Measurements from ENCODE around the gene VWA7.

VWA7 gene

DNA sequence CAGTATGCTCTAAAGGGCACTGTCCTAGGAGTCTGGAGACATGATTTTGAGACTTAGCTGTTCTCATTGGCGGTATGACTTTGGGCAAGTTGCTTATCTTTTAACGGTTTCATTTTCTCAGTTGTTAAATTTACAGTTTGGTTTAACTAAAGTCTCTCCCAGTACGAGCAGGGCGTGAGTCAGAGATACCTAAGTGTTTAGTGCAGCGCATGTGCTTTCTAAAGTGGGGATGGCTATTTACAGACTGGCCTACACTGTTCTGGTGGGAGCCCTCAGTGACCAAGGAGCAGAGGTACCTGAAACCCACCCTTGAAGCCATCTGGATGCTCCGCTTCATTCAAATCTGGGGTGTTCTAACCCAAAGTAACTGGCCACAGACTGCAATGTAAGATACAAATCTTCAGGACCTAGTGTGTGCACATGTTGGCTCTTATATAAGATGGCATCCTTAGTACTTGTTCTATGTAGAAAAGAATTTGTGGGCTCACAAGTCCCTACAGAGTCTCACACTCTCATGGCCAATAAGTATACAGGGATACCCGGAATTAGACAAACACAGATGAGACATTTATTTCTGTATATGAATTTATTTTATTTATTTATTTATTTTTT lies 26.6 kb downstream of the VWA7 start:
- DNase-seq: no peak

DNA sequence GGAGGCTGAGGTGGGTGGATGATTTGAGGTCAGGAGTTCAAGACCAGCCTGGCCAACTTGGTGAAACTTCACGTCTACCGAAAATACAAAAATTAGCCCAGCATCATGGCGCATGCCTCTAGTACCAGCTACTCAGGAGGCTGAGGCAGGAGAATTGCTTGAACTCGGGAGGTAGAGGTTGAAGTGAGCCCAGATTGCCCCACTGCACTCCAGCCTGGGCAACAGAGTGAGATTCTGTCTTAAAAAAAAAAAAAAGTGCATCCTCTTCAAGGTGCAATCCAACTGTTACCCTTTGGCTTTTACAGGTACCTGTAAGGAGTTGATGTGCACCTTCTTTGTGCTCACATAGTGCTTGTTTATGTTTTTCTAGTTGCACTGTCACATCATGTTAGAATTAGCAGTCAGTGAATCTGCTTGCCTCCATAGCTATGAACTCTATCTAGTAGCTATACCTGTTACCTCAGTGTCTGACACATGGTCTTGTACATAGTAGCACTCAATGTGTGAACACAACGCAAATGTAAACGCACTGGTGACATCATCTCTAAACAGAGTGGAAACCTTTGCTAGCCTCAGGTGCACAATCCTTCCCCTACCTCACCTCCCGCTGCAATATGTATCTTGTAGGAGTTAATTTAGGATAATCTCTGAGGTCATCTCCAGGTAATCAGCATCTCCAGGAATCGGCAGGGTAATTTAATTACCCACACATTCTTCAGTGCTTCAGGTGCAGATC lies 27.7 kb downstream of the VWA7 start:
- no peak for DNase-seq

DNA sequence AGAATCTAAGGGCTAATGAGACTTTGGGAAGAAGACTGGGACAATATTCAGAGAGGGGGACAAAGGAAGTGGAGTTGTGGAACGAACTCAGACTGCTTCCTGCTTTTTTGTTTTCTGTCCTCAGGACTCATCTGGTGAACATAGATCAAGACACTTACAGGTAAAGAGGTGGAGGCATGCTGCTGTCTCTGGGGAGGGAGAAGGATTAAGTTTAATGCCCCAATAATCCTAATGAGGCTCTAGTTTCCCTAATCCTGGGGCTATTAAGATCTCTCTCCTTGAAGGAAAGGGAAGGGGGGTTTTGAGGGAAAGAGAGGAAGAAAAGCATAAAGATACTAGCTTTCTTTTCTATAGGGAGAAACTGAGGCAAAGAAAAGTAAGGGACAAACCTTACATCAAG lies 32.7 kb downstream of the VWA7 start:
- no peak for DNase-seq

DNA sequence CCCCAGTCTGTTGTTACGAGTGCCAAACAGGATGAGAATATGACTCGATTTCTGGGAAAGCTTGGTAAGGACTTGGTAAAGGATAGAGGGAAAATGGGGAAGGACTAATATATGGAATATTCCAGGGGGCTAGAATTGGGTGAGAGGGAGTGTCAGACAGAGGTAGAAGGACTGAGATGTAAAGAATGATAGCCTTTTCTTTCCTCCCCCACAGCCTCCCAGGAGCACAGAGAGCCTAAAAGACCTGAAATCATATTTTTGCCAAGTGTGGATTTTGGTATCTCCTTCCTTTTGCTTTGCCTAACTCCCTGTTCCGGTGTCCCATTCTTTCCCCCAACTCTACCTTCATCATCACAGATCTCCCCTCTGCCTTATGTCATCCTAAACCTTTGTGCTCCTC lies 34.2 kb downstream of the VWA7 start:
- no peak for DNase-seq

DNA sequence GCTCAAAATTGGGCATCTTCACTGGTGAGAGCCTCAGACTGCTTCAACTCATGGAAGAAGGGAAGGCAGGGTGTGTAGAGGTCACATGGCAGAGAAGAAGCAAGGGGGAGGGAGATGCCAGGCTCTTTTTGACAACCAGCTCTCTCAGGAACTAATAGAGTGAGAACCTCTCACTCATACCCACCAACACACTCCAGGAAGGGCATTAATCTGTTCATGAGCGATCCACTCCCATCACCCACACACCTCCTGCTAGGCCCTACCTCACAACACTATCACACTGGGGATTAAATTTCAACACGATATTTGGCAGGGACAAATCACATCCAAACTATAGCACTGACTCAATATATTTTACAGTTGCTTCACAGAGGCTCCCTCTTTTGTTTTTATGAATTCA lies 35.3 kb downstream of the VWA7 start:
- DNase-seq: no peak

DNA sequence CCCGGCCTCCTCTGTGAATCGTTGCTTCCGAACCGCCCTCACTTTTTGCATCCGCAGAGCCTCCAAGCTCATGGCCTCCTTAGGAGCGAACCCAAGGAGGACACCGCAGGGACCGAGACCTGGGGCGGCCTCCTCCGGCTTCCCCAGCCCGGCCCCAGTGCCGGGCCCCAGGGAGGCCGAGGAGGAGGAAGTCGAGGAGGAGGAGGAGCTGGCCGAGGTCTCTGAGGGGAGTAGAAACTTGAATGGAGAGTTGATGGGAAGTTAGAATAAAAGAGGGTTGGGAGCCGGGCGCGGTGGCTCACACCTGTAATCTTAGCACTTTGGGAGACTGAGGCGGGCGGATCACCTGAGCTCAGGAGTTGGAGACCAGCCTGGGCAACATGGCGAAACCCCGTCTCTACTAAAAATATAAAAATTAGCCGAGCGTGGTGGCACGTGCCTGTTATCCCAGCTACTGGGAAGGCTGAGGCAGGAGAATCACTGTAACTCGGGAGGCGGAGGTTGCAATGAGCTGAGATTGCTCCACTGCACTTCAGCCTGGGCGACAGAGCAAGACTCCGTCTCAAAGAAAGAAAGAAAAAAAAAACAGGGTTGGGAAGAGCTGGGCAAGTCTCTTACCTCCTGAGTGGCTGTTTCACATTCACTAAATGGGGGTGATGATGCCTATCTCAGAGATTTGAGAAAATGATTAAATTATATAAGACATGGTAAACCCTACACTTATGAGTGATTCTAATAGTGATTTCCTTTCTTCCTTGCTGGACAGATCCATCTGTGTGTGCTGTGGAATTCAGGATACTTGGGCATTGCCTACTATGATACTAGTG lies 36.5 kb downstream of the VWA7 start:
- DNase-seq: no peak

DNA sequence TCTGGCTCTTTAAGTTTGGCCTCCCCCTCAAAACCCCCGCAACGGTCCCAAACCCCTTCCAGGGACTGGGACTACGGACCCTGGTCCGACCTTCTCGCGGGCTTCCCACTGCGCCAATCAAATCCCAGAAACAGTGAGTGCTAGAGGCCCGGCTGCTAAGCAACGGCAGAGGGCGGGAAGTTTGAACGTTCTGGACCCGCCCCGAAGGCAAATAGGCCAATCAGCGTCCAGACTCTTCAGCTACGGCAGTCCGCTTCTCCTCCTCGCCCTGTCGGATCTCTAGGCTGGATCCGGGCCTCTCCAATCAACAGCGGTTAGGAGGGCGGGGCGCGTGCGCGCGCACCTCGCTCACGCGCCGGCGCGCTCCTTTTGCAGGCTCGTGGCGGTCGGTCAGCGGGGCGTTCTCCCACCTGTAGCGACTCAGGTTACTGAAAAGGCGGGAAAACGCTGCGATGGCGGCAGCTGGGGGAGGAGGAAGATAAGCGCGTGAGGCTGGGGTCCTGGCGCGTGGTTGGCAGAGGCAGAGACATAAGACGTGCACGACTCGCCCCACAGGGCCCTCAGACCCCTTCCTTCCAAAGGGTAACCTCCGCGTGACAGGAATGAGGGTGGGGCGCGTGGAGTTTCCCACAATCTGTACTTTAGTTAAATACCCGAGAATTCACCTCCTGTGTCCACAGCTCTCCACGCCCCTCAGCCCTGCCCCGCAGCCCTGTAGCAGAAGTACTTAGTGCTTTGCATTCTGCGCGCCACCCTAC lies 37.3 kb downstream of the VWA7 start, which contains the start of gene MSH5:
MSH5 (plus strand) TSS at position 367 of the 758 bp plus-strand sequence. CDS start 462 bp downstream, outside the sequence.
- DNase-seq: peak; percentile 91 to 94 (median 92)

DNA sequence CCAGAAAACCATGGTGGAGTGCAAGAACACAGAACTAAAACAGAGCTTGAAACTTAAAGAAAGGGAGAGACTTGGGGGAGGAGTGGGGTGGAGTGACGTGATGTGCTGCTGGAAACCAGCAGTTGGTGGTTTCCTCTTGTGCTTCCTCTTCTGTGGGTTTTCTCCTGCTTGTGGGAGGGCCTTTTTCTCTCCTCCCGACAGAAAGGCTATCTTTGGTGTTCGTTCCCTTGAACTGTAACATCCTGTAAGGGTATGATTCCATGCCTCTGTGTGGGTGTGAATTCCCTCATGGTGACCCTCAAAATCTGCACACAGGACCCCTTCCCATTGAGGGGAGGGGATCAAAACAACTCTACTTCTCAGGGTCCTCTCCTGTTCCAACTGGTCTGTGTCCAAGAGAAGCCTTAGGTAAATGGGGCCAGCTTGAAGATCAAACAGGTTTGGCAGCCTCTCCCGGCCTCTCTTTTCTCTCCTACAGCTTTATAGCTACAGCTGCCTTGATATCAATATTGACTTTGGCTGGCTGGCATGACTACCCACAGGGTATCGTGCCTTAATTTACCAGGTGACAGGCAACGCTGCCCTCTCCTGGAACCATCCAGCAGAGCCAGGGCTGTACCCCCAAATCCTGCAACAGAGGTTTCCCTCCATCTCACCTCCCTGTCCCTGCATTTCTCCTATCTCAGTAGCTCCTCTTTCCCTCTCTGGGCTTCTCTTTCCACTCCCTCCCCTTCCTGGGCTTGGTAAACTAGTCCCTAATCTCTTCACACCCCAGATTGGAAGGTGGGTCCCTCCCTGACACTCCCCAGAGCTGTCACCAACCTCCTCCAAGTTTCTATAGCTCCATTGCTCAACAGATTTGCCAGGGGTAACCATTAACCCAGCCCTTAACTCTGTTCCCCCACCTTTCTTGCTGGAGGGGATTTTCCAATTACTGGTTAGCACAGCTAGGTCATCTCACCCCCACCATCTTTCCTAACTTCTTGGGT lies 38.8 kb downstream of the VWA7 start:
- DNase-seq: peak; percentile 39 to 77 (median 68)

DNA sequence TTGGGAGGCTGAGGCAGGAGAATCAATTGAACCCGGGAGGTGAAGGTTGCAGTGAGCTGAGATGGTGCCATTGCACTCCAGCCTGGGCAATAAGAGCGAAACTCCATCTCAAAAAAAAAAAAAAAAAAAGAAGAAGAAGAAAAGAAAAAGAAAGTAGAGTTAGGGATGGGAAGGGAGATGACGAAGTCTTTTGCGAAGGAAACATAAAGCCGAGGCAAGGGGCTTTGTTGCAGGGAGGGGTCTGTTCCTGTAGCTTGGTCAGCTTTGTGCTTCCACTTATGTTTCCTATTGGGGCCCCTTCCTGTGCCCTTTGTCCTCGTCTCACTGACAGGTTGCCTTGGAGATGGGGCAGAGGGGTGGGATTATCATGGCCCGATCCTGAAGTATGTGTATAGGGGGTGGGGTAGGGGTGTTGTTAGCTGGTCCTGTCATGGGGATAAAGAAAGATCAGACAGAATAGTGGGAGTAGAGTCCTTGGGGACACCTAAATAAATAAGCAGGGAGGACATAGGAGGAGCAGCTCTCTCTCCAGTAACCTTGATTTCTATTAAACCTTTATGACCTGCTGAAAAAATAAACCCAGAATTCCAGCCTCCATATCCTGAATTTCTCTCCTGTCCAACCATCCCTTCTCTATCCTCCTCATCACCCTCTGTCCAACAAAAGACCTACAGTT lies 39.7 kb downstream of the VWA7 start:
- no peak for DNase-seq

DNA sequence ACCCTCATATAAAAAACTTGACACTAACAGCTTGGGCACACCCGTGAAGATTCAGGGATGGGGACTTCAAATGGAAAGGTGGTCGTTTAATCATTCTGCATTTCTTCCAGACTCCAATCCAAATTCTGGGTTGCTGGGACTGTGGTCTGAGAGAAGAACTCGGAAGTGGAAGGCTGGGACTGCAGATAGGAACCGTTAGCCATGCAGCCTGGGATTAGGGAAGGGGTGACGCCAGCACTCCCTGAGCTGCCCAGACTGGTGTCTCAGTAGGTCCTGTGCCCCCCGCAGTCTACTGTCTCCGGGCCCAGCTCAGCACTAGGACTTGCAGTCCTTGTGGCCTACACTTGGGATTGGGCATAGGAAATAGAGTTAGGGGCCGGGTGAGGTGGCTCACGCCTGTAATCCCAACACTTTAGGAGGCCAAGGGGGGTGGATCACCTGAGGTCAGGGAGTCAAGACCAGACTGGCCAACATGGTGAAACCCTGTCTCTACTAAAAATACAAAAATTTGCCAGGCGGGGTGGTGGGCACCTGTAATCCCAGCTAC lies 40.3 kb downstream of the VWA7 start:
- no peak for DNase-seq

DNA sequence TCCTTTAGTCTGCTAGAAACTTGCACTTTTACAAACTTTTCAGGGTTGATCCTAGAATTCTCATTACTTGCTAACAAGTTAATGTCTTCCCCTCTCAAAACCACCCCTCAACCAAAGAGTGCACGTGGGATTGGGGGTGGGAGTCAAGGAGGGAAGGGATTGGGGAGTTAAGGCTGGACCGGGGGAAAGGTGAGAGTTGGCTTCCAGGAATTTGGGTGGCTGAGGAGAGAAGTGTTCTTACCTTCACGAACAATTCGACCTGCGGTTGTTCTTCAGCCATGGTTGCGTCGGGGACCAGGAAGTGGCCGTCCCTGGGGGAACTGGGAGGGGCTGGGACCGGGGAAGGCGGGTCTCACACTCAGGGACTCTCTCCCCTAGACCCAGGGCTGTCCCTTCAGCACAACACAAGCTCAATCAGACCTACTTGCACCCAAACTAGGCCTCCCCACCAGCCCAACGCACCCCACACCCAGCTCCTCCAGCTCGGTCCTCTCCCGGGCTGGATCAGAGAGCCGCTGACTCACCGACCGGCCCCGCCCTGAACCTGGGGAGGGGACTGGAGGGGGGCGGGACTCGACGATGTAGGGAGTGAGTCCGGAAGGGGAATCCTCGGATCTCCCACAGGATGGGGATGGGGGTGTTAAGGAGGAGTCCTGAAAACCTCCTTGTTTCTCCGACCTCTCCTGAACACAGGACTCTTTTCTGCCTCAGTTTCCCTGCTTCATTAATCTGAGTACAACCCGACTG lies 40.9 kb downstream of the VWA7 start, which contains the start of gene CLIC1:
CLIC1 (minus strand) TSS at position 510 of the 747 bp plus-strand sequence; CDS start at position 280, 230 bp downstream.
- peak in 5 of 6 experiments; percentile 38 to 62 (median 44) for DNase-seq

DNA sequence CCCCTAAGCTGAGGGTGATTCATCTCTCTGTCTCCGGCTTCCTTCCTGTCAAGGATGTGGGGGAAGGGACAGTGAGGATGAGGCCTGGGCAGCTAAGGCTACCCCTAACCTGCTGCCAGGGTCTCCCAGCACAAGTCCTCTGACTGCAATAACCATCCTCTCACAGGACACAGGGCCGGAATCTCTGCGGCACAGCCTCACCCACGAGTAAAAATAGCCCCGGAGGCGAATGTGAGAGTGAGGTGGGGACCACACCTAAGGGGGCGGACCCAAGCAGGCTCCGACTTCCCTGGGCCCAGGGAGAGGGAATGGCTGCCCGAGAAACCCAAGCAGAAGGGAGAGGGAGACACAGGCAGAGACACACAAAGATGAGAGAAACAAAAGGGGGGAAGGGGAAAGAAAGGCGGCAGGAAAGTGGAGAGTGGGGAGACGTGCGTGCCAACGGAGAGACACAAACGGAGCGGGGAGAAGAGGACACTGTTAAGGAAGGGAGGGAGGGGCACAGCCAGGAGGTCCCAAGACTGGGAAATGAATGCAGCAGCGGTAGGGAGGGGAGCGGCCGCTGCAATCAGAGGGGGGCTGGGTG lies 42.2 kb downstream of the VWA7 start:
- peak in 1 of 6 experiments; percentile 35 for DNase-seq

DNA sequence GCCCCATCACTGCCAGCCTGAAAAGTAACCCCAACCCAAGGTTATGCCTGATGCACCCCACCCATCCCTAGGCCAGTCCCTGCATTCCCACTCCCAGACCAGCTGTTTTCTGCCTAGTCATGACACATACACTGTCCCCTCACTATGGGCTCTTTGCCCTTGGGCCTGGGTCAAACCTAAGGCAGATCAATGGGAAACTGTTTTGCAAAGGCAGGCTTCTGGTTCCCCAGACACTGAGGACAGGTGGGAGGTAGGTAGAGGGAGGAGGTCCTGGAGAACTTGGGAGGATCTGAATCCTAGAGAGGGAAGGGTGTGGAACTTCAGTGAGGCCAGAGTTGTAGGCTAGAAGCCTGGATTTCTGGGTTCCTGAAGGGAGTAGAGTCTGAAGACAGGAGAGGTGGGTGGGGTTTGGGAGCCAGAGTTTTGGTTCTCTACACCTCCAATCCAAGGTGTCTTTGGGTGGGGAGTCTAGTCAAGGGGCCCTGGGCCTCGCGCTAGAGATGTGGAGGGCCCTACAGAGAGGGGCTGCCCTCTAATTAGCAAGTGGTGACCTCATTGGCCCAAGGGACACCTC lies 42.8 kb downstream of the VWA7 start:
- DNase-seq: no peak

DNA sequence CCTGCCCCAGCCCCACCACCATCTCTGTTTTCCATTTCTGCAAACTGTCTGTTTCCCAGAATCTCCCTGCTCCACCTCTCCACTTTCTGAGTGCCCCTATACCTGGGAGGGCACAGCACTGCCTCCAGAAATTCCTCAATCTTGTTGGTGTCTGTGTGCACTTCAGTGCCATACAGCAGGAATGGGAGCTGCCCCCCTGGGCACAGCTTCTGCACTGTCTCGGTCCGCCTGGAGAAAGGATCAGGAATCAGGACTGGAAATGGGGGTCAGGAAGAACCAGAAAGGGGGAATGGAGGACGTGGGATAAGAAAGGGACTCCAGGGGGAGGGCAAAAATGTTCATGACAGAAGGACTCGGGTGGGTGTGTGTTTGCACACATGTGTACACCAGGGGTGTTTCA lies 43.4 kb downstream of the VWA7 start:
- DNase-seq: no peak

DNA sequence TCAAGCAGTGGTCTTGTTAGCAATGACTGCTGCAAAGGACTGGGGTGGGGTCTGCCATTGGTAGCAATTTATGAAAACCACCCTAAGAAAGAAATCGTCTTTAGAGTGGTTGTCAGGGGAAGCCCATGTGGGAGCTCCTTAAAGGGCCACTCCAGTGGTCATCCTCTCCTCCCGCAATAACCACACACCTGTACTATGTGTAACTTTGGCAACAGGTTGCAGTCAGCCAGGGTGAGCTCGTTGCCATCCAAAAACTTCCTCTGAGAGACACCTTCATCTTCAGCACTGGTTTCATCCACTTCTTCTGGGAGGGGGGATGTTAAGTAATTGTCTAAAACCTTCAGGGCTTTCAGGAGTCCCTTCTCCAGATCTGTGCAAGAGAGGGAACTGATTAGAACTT lies 45.1 kb downstream of the VWA7 start:
- DNase-seq: no peak

DNA sequence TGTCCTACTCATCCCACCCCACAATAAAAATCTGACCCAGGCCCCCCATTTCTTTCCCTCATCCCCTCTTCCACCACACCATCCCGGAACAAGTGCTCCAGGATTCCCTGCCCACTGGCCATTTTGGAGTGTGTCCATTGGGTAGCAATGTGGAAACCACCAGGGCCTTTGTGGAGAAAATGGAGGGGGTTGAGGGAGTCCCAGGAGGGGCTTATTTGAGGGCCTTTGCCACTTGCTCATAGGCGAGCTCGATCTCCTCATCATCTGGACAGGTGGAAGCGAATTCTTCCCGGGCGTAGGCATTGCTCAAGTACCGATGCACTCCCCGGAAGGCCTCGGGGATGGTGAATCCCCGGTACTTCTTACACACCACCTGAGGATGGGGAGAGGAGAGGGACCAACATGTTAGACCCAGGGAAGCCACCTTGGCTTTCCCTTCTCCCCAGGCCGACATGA lies 46.5 kb downstream of the VWA7 start:
- DNase-seq: no peak

DNA sequence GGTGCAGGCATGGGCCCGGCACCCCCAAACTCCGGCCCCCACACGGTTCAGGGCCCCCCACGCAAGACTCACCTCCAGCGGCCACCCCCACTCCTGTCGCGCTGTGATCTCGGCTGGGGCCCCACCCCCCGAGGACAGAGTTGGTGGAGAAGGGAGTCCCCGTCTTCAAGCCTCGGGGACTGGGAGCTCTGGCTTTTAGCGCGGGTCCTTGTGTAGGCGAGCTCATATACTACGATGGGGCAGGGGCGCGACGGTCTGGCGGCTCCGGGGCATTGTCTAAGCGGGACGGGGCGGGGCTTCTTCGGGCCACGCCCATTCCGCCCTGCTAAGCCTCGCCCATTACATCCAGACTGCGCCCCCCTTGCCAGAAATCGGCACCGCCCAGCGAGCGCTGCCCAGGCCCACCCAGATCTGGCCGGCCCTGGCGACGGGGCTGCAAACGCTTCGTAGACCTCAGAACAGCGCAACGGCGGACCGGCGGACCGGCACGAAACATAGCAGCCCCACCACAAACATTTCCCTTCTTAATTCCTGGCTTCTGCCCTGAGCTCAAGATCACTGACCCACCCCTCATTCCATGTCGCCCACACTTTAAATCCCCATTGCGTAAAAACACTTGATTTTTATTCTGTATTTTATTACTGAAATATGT lies 47.0 kb downstream of the VWA7 start:
- DNase-seq: peak in 5 of 6 experiments; percentile 53 to 81 (median 68)

DNA sequence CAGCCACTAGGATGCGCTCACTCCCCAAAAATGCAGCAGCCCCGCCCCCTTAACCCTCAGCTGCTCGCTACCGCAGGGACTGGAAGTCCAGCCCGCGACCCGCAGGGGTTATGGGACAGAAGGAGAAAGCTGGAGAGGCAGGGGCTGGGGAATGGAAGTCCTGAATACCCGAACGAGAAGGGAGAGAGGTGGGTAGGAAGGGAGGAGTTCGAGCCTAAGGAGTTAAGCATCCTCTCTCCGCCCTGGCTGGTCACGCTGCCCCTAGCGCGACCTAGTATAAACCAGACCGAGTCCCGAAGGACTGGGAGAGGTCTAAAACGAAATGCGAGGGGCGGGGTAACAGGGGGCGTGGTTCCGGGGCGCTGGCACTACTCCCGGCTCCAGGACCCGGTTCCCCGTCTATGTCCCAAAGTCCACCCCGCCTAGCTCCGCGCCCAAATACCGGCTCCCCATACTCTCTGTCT lies 47.6 kb downstream of the VWA7 start:
- peak; percentile 56 to 82 (median 73) for DNase-seq

All from stimulated activated naive CD4-positive, alpha-beta T cell (primary cell).